Hepatocyte (in vitro differentiated cells): Measurements from ENCODE around the gene MRPL27. TPM values are rescaled to one million over a fixed set of nuclear protein-coding genes. Genes with fewer than 3 reads are reported as not detected.
A peak's percentile ranks its signal among the peaks of the same experiment; 100 is the strongest.

Experiments used
- DNase-seq: peaks from one replicate; pipeline ENCODE4 v3.0.0-alpha.2; 2016; ENCODE audit warnings: low spot score
- H2AFZ ChIP-seq: fragments of 200-600 bp; sonication (generic); 2 replicates; pipeline ENCODE4 v1.6.0; 2016; ENCODE audit warnings: antibody characterized with exemption, mild to moderate bottlenecking
- H3K27ac ChIP-seq: fragments of 200-600 bp; sonication (generic); 2 replicates; pipeline ENCODE4 v1.5.1; 2016; ENCODE audit warnings: mild to moderate bottlenecking
- H3K27me3 ChIP-seq: fragments of 200-600 bp; sonication (generic); 2 replicates; pipeline ENCODE4 v1.6.1; 2016
- H3K36me3 ChIP-seq: fragments of 200-600 bp; sonication (generic); replicated peaks from 2 replicates; pipeline ENCODE4 v1.5.1; 2016; ENCODE audit warnings: low read depth; ENCODE audit not compliant: insufficient read depth
- H3K4me1 ChIP-seq: fragments of 200-600 bp; sonication (generic); 2 replicates; pipeline ENCODE4 v1.5.1; 2016; ENCODE audit warnings: mild to moderate bottlenecking, moderate library complexity; ENCODE audit not compliant: insufficient read depth
- H3K4me2 ChIP-seq: fragments of 200-600 bp; sonication (generic); 2 replicates; pipeline ENCODE4 v1.6.0; 2016
- H3K4me3 ChIP-seq: fragments of 200-600 bp; sonication (generic); 2 replicates; pipeline ENCODE4 v1.5.1; 2016; ENCODE audit warnings: mild to moderate bottlenecking
- H3K79me2 ChIP-seq: fragments of 200-600 bp; sonication (generic); 2 replicates; pipeline ENCODE4 v1.6.0; 2017; ENCODE audit warnings: mild to moderate bottlenecking
- H3K9me2 ChIP-seq: fragments of 200-600 bp; sonication (generic); replicated peaks from 2 replicates; pipeline ENCODE4 v1.6.0; 2017; ENCODE audit warnings: mild to moderate bottlenecking; ENCODE audit not compliant: insufficient read depth
- H3K9me3 ChIP-seq: fragments of 200-600 bp; sonication (generic); 2 replicates; pipeline ENCODE4 v1.5.1; 2016; ENCODE audit warnings: low read depth, mild to moderate bottlenecking
- H4K20me1 ChIP-seq: fragments of 200-600 bp; sonication (generic); 2 replicates; pipeline ENCODE4 v1.6.0; 2016; ENCODE audit warnings: mild to moderate bottlenecking; ENCODE audit not compliant: insufficient read depth, poor library complexity, severe bottlenecking
- EZH2 ChIP-seq: fragments of 200-600 bp; sonication (generic); IDR thresholded peaks from 2 replicates; pipeline ENCODE4 v1.6.1; 2016; ENCODE audit warnings: antibody characterized with exemption, mild to moderate bottlenecking, borderline replicate concordance
- EZH2phosphoT487 ChIP-seq: fragments of 200-600 bp; sonication (generic); IDR thresholded peaks from one replicate; pipeline ENCODE4 v1.6.1; 2018; ENCODE audit warnings: antibody characterized with exemption, mild to moderate bottlenecking, low read depth, moderate library complexity; ENCODE audit not compliant: unreplicated experiment, severe bottlenecking
- WGBS: methylation state at CpG from one replicate; pipeline ENCODE4 v1.1.6; 2016; ENCODE audit warnings: low lambda C conversion rate; ENCODE audit errors: missing lambda C conversion rate; 5-methylcytosine and 5-hydroxymethylcytosine counted together
- polyA plus RNA-seq: library from polyadenylated mRNA; unstranded; fragments of >200 nt; fragmentation: Nextera tagmentation; extraction: Ambion mirVana; gene quantifications from 2 replicates; pipeline ENCODE4 v1.2.1, GENCODE V29; 2016
- total RNA-seq: library from RNA; depleted of rRNA; stranded (reverse); fragments of >200 nt; gene quantifications from 2 replicates; pipeline ENCODE4 v1.2.3, GENCODE V29; 2014
- TF ChIP-seq, protein P1 (sequence below): fragments of 200-600 bp; sonication (generic); IDR thresholded peaks from 2 replicates; pipeline ENCODE4 v1.5.1; 2016; ENCODE audit warnings: antibody characterized with exemption, mild to moderate bottlenecking; ENCODE audit not compliant: poor library complexity

MRPL27 gene
- total and polyA plus RNA-seq, 2 experiments from 2014 or later, result 83.0 to 139 TPM

DNA sequence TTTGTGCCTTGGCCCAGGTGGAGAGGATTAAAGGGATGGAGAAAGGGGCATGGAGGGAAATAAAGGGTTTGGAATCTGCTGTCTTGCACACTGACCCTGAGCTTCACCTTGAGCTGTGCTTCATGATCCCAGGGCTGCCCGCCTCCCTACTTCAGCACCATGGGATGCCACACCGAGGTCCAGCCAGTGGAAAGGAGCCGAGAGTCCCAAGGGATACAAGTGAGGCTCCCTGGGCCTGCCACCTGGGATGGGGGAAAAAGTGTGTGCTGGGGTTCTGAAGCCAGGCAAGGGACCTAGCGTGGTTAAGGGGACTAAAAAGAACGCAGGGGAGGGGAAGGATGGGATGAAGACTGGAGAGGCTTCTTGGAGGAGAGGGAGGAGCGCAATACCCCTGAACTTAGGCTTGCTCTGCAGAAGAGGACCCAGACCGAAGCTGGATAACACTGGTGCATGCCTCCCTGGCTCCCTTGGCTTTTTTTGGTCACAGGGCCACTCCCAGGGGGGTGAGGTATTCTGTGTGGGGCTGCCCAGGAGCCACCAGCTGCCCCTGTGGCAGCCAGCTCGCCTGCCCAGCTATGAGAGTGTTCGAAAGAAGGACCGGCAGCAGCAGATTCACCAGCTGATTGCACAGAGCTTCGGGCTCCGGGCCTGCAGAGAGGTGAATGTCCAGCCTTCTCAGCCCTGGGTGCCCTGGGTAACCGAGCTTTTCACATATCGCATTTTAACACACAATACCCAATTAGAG lies 7.2 kb downstream of the MRPL27 start:
- H3K4me3 ChIP-seq, result no peak overlapping the region
- no peak for DNase-seq
- H3K79me2 ChIP-seq, result peaks cover 13% of the 10 kb centered on the region
- no peaks in the 10 kb centered on the region for H3K27me3 ChIP-seq
- WGBS, result 96% methylated on average over 14 of the region's 14 CpGs
- H3K36me3 ChIP-seq, result no peaks in the 10 kb centered on the region
- H3K4me2 ChIP-seq, result no peak overlapping the region
- no peaks in the 10 kb centered on the region for H3K9me2 ChIP-seq
- H4K20me1 ChIP-seq, result no peaks in the 10 kb centered on the region
- no peak overlapping the region for H2AFZ ChIP-seq
- no peak overlapping the region for H3K27ac ChIP-seq
- peaks cover 7% of the 10 kb centered on the region for H3K4me1 ChIP-seq
- no peaks in the 10 kb centered on the region for H3K9me3 ChIP-seq
- no peak for TF ChIP-seq EZH2phosphoT487

DNA sequence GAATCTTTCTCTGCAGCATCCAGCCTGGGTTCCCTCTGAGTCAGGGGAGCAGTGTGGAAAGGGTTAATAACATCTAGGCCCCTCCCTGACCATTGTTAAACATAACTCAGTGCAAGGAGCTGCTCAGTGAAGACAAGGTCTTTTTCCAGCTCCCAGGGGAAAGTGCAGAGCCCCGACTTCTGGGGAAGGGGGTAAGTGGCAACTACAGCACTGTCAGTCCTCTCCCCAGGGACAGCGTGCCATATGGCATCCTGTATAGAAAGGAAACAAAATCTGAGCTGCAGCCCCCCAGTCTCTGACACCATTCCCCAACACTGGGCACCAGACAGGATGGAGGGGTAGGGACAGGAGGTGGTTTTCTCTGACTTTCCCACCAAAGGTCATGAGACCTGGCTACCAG lies 7.8 kb downstream of the MRPL27 start:
- H3K27ac ChIP-seq, result no peak overlapping the region
- H3K9me2 ChIP-seq, result no peaks in the 10 kb centered on the region
- WGBS, result 63% methylated on average over 2 of the region's 2 CpGs
- TF ChIP-seq EZH2phosphoT487, result no peak
- no peak for TF ChIP-seq EZH2
- TF ChIP-seq, protein P1, sequence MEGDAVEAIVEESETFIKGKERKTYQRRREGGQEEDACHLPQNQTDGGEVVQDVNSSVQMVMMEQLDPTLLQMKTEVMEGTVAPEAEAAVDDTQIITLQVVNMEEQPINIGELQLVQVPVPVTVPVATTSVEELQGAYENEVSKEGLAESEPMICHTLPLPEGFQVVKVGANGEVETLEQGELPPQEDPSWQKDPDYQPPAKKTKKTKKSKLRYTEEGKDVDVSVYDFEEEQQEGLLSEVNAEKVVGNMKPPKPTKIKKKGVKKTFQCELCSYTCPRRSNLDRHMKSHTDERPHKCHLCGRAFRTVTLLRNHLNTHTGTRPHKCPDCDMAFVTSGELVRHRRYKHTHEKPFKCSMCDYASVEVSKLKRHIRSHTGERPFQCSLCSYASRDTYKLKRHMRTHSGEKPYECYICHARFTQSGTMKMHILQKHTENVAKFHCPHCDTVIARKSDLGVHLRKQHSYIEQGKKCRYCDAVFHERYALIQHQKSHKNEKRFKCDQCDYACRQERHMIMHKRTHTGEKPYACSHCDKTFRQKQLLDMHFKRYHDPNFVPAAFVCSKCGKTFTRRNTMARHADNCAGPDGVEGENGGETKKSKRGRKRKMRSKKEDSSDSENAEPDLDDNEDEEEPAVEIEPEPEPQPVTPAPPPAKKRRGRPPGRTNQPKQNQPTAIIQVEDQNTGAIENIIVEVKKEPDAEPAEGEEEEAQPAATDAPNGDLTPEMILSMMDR, result no peak
- peaks cover 7% of the 10 kb centered on the region for H3K4me1 ChIP-seq
- no peak overlapping the region for H3K4me3 ChIP-seq
- no peaks in the 10 kb centered on the region for H3K36me3 ChIP-seq
- no peaks in the 10 kb centered on the region for H3K27me3 ChIP-seq
- H3K9me3 ChIP-seq, result no peaks in the 10 kb centered on the region
- no peak overlapping the region for H2AFZ ChIP-seq
- H4K20me1 ChIP-seq, result no peaks in the 10 kb centered on the region
- no peak overlapping the region for H3K4me2 ChIP-seq
- DNase-seq, result no peak
- H3K79me2 ChIP-seq, result peaks cover 6% of the 10 kb centered on the region

DNA sequence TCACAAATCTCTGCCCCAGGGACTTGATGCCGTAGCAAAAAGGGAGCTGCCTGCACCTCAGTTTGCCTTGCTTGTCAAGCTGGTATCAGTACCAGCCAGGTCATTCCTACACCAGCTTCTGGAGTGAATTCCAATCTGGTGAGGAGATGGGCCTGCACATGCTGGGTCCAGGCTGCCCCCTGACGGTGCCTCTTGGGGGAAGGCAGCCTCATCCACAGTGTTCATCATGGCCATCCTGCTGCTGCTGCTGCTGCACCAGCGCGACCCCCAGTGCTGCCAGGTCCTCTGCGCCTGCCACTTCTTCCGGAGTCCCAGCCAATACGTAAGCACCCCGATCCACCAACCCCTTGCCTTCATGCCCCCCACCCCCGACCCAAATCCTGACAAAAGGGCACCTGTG lies 8.3 kb downstream of the MRPL27 start:
- TF ChIP-seq EZH2, result no peak
- TF ChIP-seq, protein P1, result peak; percentile 24
- peak; percentile 58 for DNase-seq
- 80% methylated on average over 9 of the region's 9 CpGs for WGBS
- Histone ChIP-seq H3K27ac (no peak overlapping the region), H3K9me3 (no peaks in the 10 kb centered on the region), H4K20me1 (no peaks in the 10 kb centered on the region), H3K4me2 (no peak overlapping the region), H2AFZ (no peak overlapping the region), H3K79me2 (peaks cover 2% of the 10 kb centered on the region), H3K4me3 (no peak overlapping the region), H3K27me3 (no peaks in the 10 kb centered on the region), H3K9me2 (no peaks in the 10 kb centered on the region), H3K36me3 (no peaks in the 10 kb centered on the region), H3K4me1 (peaks cover 7% of the 10 kb centered on the region)

DNA sequence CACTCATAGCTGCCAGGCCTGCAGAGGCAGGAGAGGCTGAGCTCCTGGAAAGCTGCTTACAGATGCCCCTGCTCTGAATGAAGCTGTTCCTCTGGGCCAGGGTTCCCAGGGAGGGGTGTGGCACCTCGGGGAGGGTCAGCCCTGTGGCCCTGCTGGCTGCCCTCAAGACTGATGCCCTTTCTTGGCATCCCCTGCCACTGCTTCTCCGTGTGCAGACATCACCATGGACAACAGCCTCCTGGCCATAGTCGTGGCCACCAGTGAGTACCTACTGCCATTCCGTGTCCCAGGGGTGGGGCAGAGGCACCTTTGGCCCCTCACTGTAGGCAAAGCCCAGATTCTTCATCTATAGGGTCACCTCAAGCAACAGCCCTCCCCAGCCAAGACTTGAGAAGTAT lies 8.9 kb downstream of the MRPL27 start:
- Histone ChIP-seq H3K9me2 (no peaks in the 10 kb centered on the region), H3K9me3 (no peaks in the 10 kb centered on the region), H3K4me1 (peaks cover 7% of the 10 kb centered on the region), H3K79me2 (peaks cover 2% of the 10 kb centered on the region), H3K4me3 (no peak overlapping the region), H3K27ac (no peak overlapping the region), H2AFZ (no peak overlapping the region), H3K36me3 (no peaks in the 10 kb centered on the region), H3K27me3 (no peaks in the 10 kb centered on the region), H4K20me1 (no peaks in the 10 kb centered on the region), H3K4me2 (no peak overlapping the region)
- no peak for DNase-seq
- TF ChIP-seq, protein P1, result no peak
- TF ChIP-seq EZH2phosphoT487, result no peak
- TF ChIP-seq EZH2, result no peak
- WGBS, result 64% methylated on average over 4 of the region's 4 CpGs
